Measurements from ENCODE around the gene CYP11A1. TPM values are rescaled to one million over a fixed set of nuclear protein-coding genes. Genes with fewer than 3 reads are reported as not detected.

CYP11A1 gene
- polyA plus RNA-seq, 3 donors, result not detected

- no peaks in the 10 kb centered on the region for H3K9me3 ChIP-seq (replicated peaks in 1 of 2; ENCODE audit: control insufficient read depth in 1 of 2, insufficient read depth in 1 of 2, low read length in 2 of 2)
- Mint-ChIP-seq H3K4me1 (peaks cover 27% of the 10 kb centered on the region), H3K27ac (no peak overlapping the region), H3K9me3 (peaks cover 0 to 2% (median 0%) of the 10 kb centered on the region in 7 donors), H3K4me3 (no peak overlapping the region), H3K27me3 (ENCODE audit: low read depth in 3 of 3) (peaks cover 10 to 16% (median 10%) of the 10 kb centered on the region in 3 donors), H3K36me3 (no peaks in the 10 kb centered on the region)
- DNase-seq, result no peak
- peaks cover 21 to 26% of the 10 kb centered on the region in 2 donors for H3K4me1 ChIP-seq (ENCODE audit: control insufficient read depth in 1 of 2, insufficient read depth in 2 of 2, low read length in 2 of 2)
- no peak overlapping the region for H3K4me2 ChIP-seq (replicated peaks; ENCODE audit: extremely low read depth, low read length, poor library complexity, severe bottlenecking)
- H3K27me3 ChIP-seq (ENCODE audit: control insufficient read depth in 2 of 2, insufficient read depth in 2 of 2, low read length in 2 of 2), result no peaks in the 10 kb centered on the region
- intact Hi-C loops (cut with micrococcal nuclease), result no loop called here
- H3K36me3 ChIP-seq (replicated peaks in 1 of 2; ENCODE audit: control insufficient read depth in 1 of 2, insufficient read depth in 2 of 2, low read length in 2 of 2), result no peaks in the 10 kb centered on the region
- no peak overlapping the region for H3K9ac ChIP-seq (ENCODE audit: insufficient read depth, low read length, poor library complexity, severe bottlenecking)
- 100% methylated on average over 1 of the region's 7 CpGs for WGBS (ENCODE audit: insufficient coverage)
- no peaks in the 10 kb centered on the region for H3K79me2 ChIP-seq (ENCODE audit: insufficient read depth, low read length)
- H2AFZ ChIP-seq (ENCODE audit: insufficient read depth, low read depth, low read length, poor library complexity, severe bottlenecking), result no peak overlapping the region
- no peak overlapping the region for H3K27ac ChIP-seq (ENCODE audit: low read depth in 1 of 2, low read length in 2 of 2)
- no peaks in the 10 kb centered on the region for H4K20me1 ChIP-seq (ENCODE audit: insufficient read depth, low read length)
- H3K4me3 ChIP-seq (replicated peaks in 1 of 3; ENCODE audit: low read depth in 2 of 3, low read length in 3 of 3), result no peak overlapping the region
- TF ChIP-seq, protein P1, sequence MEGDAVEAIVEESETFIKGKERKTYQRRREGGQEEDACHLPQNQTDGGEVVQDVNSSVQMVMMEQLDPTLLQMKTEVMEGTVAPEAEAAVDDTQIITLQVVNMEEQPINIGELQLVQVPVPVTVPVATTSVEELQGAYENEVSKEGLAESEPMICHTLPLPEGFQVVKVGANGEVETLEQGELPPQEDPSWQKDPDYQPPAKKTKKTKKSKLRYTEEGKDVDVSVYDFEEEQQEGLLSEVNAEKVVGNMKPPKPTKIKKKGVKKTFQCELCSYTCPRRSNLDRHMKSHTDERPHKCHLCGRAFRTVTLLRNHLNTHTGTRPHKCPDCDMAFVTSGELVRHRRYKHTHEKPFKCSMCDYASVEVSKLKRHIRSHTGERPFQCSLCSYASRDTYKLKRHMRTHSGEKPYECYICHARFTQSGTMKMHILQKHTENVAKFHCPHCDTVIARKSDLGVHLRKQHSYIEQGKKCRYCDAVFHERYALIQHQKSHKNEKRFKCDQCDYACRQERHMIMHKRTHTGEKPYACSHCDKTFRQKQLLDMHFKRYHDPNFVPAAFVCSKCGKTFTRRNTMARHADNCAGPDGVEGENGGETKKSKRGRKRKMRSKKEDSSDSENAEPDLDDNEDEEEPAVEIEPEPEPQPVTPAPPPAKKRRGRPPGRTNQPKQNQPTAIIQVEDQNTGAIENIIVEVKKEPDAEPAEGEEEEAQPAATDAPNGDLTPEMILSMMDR (IDR thresholded peaks at IDR 0.05), result no peak
Observed at GRCh38 chr15:74405823-74406222, 38.4 kb upstream of the CYP11A1 start.

GRCh38 chr15:74403991-74404563, 36.6 kb upstream of the CYP11A1 start:
- Mint-ChIP-seq H3K36me3 (no peaks in the 10 kb centered on the region), H3K4me3 (peak overlapping the region in 1 of 2 donors; percentile 51), H3K27ac (peak overlapping the region in 3 of 7 donors; percentile 40 to 68 (median 54)), H3K9me3 (peaks cover 0 to 2% (median 0%) of the 10 kb centered on the region in 7 donors), H3K4me1 (peaks cover 27% of the 10 kb centered on the region), H3K27me3 (ENCODE audit: low read depth in 3 of 3) (peaks cover 10 to 20% (median 16%) of the 10 kb centered on the region in 3 donors)
- no peaks in the 10 kb centered on the region for H3K9me3 ChIP-seq (replicated peaks in 1 of 2; ENCODE audit: control insufficient read depth in 1 of 2, insufficient read depth in 1 of 2, low read length in 2 of 2)
- intact Hi-C loops (cut with micrococcal nuclease), result no loop called here
- H3K27me3 ChIP-seq (ENCODE audit: control insufficient read depth in 2 of 2, insufficient read depth in 2 of 2, low read length in 2 of 2), result no peaks in the 10 kb centered on the region
- no peak for DNase-seq
- no peak overlapping the region for H3K4me3 ChIP-seq (replicated peaks in 1 of 3; ENCODE audit: low read depth in 2 of 3, low read length in 3 of 3)
- no peak overlapping the region for H3K27ac ChIP-seq (ENCODE audit: low read depth in 1 of 2, low read length in 2 of 2)
- TF ChIP-seq, protein P1 (IDR thresholded peaks at IDR 0.05), result no peak
- H3K4me2 ChIP-seq (replicated peaks; ENCODE audit: extremely low read depth, low read length, poor library complexity, severe bottlenecking), result peak overlapping the region; percentile 0
- H3K79me2 ChIP-seq (ENCODE audit: insufficient read depth, low read length), result no peaks in the 10 kb centered on the region
- H3K4me1 ChIP-seq (ENCODE audit: control insufficient read depth in 1 of 2, insufficient read depth in 2 of 2, low read length in 2 of 2), result peaks cover 21 to 26% of the 10 kb centered on the region in 2 donors
- no peak overlapping the region for H3K9ac ChIP-seq (ENCODE audit: insufficient read depth, low read length, poor library complexity, severe bottlenecking)
- H4K20me1 ChIP-seq (ENCODE audit: insufficient read depth, low read length), result no peaks in the 10 kb centered on the region
- no peaks in the 10 kb centered on the region for H3K36me3 ChIP-seq (replicated peaks in 1 of 2; ENCODE audit: control insufficient read depth in 1 of 2, insufficient read depth in 2 of 2, low read length in 2 of 2)
- WGBS (ENCODE audit: insufficient coverage), result under 1% methylated on average over 12 of the region's 16 CpGs
- H2AFZ ChIP-seq (ENCODE audit: insufficient read depth, low read depth, low read length, poor library complexity, severe bottlenecking), result no peak overlapping the region
